IgD-negative memory B cell (primary cell): ENCODE measurements around the gene FRAS1. TPM values are rescaled to one million over a fixed set of nuclear protein-coding genes. Genes with fewer than 3 reads are reported as not detected.

Source experiments
- H3K27ac Mint-ChIP-seq, 3 donors: one replicate each; pipeline ENCODE4 v1.8.0; 2020 to 2022; ENCODE audit warnings: mild to moderate bottlenecking in 3 of 3, mixed read lengths in 3 of 3, moderate library complexity in 1 of 3
- H3K27me3 Mint-ChIP-seq: one replicate; pipeline ENCODE4 v1.8.0; 2021; ENCODE audit warnings: mixed read lengths
- H3K36me3 Mint-ChIP-seq: one replicate; pipeline ENCODE4 v1.8.0; 2020; ENCODE audit warnings: mild to moderate bottlenecking, mixed read lengths
- H3K4me1 Mint-ChIP-seq, 3 donors: one replicate each; pipeline ENCODE4 v1.8.0; 2020 to 2022; ENCODE audit warnings: mixed read lengths in 3 of 3, mild to moderate bottlenecking in 1 of 3
- H3K4me3 Mint-ChIP-seq, 4 donors: one replicate each; pipeline ENCODE4 v1.8.0; 2020 to 2022; ENCODE audit warnings: mild to moderate bottlenecking in 4 of 4, mixed read lengths in 4 of 4, moderate library complexity in 3 of 4
- H3K9me3 Mint-ChIP-seq, 3 donors: one replicate each; pipeline ENCODE4 v1.8.0; 2020 to 2021; ENCODE audit warnings: mixed read lengths in 3 of 3, mild to moderate bottlenecking in 1 of 3
- polyA plus RNA-seq: library from polyadenylated mRNA; unstranded; fragments of 300-500 nt; fragmentation: Illumina TruSeq; gene quantifications from one replicate; pipeline ENCODE4 v1.2.3, GENCODE V29; 2021

FRAS1 gene
- polyA plus RNA-seq, 1 donor from 2014 or later: not detected

DNA sequence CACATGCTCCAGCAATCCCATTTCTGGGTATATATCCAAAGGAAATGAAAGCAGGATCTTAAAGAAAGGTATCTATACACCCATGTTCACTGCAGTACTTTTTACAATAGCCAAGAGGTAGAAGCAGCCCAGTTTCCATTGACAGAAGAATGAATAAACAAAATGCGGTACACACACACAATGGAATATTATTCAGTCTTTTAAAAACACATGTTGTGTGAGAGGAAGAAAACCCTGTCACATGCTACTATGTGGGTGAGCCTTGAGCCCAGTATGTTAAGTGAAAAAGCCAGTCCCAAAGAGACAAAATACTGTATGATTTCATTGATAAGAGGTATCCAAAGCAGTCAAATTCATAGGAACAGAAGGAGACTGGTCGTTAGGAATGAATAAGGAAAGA lies 500.7 kb downstream of the FRAS1 start:
- Mint-ChIP-seq H3K4me3 (no peak overlapping the region), H3K36me3 (no peaks in the 10 kb centered on the region), H3K27ac (no peak overlapping the region), H3K9me3 (no peaks in the 10 kb centered on the region), H3K4me1 (no peaks in the 10 kb centered on the region), H3K27me3 (peaks cover 9% of the 10 kb centered on the region)

GRCh38 chr4:78558410-78558809 lies 501.3 kb downstream of the FRAS1 start:
- H3K27ac Mint-ChIP-seq: no peak overlapping the region

DNA sequence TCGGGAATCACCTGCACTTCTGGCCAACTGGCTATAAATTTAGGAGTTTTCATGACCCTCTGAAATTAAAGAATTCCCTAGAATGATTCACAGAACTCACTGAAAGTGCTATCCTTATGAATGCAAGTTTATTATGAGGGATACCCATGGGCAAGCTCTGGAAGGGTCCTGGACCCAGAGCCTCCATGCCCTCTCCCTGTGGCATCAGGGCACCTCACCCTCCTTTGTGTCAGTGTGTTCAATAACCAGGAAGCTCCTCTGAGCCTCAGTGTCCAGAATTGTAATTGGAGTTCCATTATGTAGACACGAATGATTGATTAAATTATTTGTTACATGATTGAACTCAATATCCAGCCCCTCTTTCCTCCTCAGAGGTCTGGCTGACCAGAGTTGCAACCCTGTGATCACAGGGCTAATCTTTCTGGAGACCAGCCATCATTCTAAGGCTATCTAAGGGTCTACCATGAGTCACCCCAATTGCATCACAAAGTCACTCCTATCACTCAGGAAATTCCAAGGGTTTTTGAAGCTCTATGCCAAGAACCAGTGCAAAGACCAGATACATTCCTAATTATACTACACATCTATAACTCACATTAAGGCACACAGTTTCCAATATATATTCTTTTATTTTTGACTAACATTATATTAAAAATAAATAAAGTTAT lies 503.3 kb downstream of the FRAS1 start:
- H3K27me3 Mint-ChIP-seq: peaks cover 12% of the 10 kb centered on the region
- H3K4me3 Mint-ChIP-seq: no peak overlapping the region
- H3K9me3 Mint-ChIP-seq: no peaks in the 10 kb centered on the region
- no peaks in the 10 kb centered on the region for H3K36me3 Mint-ChIP-seq
- no peaks in the 10 kb centered on the region for H3K4me1 Mint-ChIP-seq
- no peak overlapping the region for H3K27ac Mint-ChIP-seq

More at GRCh38 chr4:78558410-78558809, 501.3 kb downstream of the FRAS1 start:
- peaks cover 13% of the 10 kb centered on the region for H3K27me3 Mint-ChIP-seq
- H3K4me1 Mint-ChIP-seq: no peaks in the 10 kb centered on the region
- H3K36me3 Mint-ChIP-seq: no peaks in the 10 kb centered on the region
- no peaks in the 10 kb centered on the region for H3K9me3 Mint-ChIP-seq
- H3K4me3 Mint-ChIP-seq: no peak overlapping the region

- Mint-ChIP-seq H3K4me3 (no peak overlapping the region), H3K27me3 (peaks cover 12% of the 10 kb centered on the region), H3K9me3 (no peaks in the 10 kb centered on the region), H3K36me3 (no peaks in the 10 kb centered on the region), H3K4me1 (no peaks in the 10 kb centered on the region), H3K27ac (no peak overlapping the region)
These were observed 504.6 kb downstream of the FRAS1 start for GRCh38 chr4:78561677-78562076.

- Mint-ChIP-seq H3K4me1 (peaks cover 0 to 2% (median 0%) of the 10 kb centered on the region in 3 donors), H3K9me3 (no peaks in the 10 kb centered on the region), H3K27me3 (peaks cover 12% of the 10 kb centered on the region), H3K36me3 (no peaks in the 10 kb centered on the region), H3K27ac (no peak overlapping the region), H3K4me3 (no peak overlapping the region)
These were observed 505.6 kb downstream of the FRAS1 start for GRCh38 chr4:78562687-78563086.

DNA sequence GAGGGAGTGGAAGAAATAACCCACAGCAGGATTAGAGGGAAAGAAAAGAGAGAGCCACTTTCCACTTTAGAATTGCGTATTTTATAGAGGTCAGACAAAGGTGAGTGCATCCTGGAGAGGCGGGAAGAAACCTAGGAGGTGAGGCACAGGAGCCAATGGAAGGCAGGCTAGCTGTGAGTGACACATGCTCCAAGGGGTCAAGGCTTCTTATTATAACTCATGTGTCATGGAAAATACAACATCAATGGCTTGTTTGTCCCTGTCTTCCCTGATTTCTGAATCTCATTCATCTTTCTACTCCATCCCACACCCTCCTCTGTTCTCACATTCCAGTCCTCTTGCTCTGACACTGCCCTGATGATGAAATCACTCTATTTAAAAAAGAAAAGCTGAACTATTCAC lies 508.8 kb downstream of the FRAS1 start:
- Mint-ChIP-seq H3K27me3 (peaks cover 12% of the 10 kb centered on the region), H3K4me3 (no peak overlapping the region), H3K9me3 (no peaks in the 10 kb centered on the region), H3K27ac (no peak overlapping the region), H3K4me1 (peaks cover 0 to 2% (median 0%) of the 10 kb centered on the region in 3 donors), H3K36me3 (no peaks in the 10 kb centered on the region)

DNA sequence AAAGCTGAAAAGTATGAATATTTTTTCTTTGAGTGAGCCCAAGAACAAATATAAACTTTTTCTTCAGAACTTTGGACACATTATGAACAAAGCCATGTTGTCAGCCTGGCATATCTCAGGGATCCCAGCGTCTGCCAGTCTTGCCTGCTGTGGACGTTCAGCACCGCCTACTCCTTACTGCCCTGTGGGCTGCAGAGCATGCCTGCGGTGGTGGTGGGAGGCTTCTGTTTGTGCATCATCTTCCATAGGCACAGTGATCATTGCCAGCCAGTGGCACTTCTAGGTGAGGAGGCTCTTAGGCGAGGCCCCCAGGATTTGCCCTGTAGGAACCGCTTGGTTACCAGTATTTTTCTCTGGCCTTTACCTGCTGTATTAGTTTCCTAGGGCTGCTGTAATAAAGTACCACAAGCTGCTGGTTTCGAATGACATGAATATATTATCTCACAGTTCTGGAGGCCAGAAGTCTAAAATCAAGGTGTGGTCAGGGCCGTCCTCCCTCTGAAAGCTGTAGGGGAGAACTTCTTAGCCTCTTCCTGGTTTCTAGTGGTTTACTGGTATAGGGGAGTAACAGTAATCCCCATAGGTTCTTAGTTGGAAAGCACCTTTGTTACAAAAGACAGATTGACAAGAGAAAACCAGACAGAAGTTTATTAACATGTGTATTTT lies 509.8 kb downstream of the FRAS1 start:
- no peak overlapping the region for H3K27ac Mint-ChIP-seq
- H3K27me3 Mint-ChIP-seq: peaks cover 12% of the 10 kb centered on the region
- H3K4me1 Mint-ChIP-seq: peaks cover 0 to 2% (median 0%) of the 10 kb centered on the region in 3 donors
- H3K4me3 Mint-ChIP-seq: no peak overlapping the region
- no peaks in the 10 kb centered on the region for H3K36me3 Mint-ChIP-seq
- H3K9me3 Mint-ChIP-seq: no peaks in the 10 kb centered on the region

DNA sequence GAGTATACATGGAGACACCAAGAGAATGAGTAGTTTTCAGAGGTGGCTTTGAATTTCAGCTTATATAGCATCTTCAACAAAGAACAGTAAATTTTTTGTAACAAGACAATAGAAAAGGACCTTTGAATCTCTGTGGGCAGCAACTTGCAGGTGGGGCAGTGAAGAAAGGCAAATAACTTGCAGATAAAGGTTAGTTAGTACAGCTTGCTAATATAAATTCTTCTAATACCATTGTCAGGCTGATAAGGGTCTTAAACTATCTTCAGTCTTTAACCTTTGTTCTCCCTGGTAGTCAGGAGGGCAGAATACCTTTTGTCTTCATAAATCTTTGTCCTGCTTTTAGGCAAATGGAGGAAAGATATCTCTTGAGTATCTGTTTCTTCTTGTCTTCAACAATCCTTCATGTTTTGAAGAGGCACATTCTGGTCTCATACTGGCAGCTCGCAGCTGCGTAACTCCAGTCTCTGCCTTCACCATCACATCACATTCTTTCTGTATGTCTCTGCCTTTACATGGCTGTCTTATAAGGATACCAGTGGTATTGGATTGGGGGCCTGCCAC lies 510.5 kb downstream of the FRAS1 start:
- H3K4me1 Mint-ChIP-seq: peaks cover 0 to 2% (median 0%) of the 10 kb centered on the region in 3 donors
- no peak overlapping the region for H3K27ac Mint-ChIP-seq
- no peak overlapping the region for H3K4me3 Mint-ChIP-seq
- peaks cover 10% of the 10 kb centered on the region for H3K27me3 Mint-ChIP-seq
- H3K9me3 Mint-ChIP-seq: no peaks in the 10 kb centered on the region
- H3K36me3 Mint-ChIP-seq: no peaks in the 10 kb centered on the region

DNA sequence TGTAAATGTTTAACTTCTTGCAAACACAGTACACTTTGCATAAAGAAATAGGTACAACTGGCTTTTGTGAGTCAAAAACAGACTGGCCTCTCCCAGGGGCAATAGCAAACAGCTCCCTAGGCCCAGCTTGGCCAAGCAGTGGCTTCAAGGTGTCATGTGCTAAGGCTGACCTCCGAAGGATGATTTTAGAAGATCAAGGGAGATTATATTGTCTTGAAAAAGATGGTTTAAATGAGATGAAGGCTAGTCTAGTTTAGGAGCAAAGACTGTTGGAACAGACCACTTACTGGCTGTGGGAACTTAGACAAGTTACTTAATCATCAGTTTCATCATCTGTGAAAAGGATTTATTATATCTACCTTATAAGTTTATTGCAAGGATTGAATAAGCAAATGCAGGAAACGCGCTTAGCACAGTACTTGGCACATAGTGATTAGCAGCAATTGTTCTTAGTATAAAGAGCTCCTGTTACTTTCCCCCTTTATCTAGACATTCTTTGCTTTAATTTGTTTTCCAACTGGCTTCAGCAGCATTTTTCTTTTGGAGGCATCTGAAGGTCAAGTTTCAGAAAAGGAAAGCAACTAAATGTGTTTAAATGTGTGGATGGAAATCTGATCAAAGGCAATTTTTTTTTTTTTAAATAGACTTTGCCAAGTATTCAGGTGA lies 511.6 kb downstream of the FRAS1 start:
- H3K27ac Mint-ChIP-seq: no peak overlapping the region
- H3K4me3 Mint-ChIP-seq: no peak overlapping the region
- no peaks in the 10 kb centered on the region for H3K9me3 Mint-ChIP-seq
- peaks cover 7% of the 10 kb centered on the region for H3K27me3 Mint-ChIP-seq
- no peaks in the 10 kb centered on the region for H3K36me3 Mint-ChIP-seq
- H3K4me1 Mint-ChIP-seq: peaks cover 0 to 2% (median 0%) of the 10 kb centered on the region in 3 donors

GRCh38 chr4:78569306-78569821 lies 512.2 kb downstream of the FRAS1 start:
- peaks cover 0 to 2% (median 0%) of the 10 kb centered on the region in 3 donors for H3K4me1 Mint-ChIP-seq
- no peak overlapping the region for H3K27ac Mint-ChIP-seq
- H3K9me3 Mint-ChIP-seq: no peaks in the 10 kb centered on the region
- H3K27me3 Mint-ChIP-seq: peaks cover 6% of the 10 kb centered on the region
- no peak overlapping the region for H3K4me3 Mint-ChIP-seq
- no peaks in the 10 kb centered on the region for H3K36me3 Mint-ChIP-seq

DNA sequence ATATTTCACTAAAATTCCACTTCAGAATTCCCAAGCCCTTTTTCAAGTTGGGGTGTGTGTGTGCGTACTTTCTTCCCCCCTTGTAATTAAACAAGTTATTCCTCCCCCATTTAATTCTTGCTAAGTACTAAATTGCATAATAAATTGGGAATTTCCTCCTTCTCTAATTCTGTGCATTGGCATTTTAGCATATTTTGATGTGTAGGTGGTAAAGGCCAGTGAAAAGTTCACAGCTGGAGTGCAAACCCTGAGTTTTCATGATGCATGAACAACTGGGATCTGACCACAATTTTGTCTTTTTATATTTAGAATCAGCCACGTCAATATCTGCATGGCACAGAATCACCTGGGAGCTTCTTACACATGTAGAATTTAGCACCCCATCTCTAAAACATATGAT lies 513.0 kb downstream of the FRAS1 start:
- Mint-ChIP-seq H3K27me3 (peaks cover 4% of the 10 kb centered on the region), H3K4me3 (no peak overlapping the region), H3K4me1 (peaks cover 0 to 2% (median 0%) of the 10 kb centered on the region in 3 donors), H3K27ac (no peak overlapping the region), H3K9me3 (peaks cover 0 to 3% (median 0%) of the 10 kb centered on the region in 3 donors), H3K36me3 (no peaks in the 10 kb centered on the region)

DNA sequence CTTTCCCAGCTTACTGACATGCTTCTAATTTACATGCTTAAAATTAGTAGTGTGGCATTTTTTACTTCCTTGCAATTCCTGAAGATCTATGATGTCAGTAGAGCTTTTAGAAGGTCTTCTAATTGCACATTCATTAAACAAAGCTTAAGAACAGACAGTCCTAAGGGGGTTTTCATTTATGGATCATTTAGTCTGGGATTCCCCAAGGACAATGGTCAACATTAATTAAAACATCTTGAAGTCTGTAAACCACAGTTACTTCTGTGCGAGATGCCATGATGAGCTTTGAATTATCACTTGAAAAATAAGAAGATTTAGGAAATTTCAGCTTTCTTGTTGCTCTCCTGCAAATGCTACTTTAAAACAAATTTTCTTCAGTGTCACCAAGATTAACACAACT lies 514.7 kb downstream of the FRAS1 start:
- peaks cover 0 to 3% (median 1%) of the 10 kb centered on the region in 3 donors for H3K9me3 Mint-ChIP-seq
- H3K4me3 Mint-ChIP-seq: no peak overlapping the region
- H3K27me3 Mint-ChIP-seq: peaks cover 3% of the 10 kb centered on the region
- H3K36me3 Mint-ChIP-seq: no peaks in the 10 kb centered on the region
- H3K4me1 Mint-ChIP-seq: peaks cover 0 to 2% (median 0%) of the 10 kb centered on the region in 3 donors
- H3K27ac Mint-ChIP-seq: no peak overlapping the region

GRCh38 chr4:78578674-78579425 lies 521.7 kb downstream of the FRAS1 start:
- no peak overlapping the region for H3K27ac Mint-ChIP-seq
- H3K4me3 Mint-ChIP-seq: no peak overlapping the region
- H3K4me1 Mint-ChIP-seq: peaks cover 0 to 1% (median 0%) of the 10 kb centered on the region in 3 donors
- H3K9me3 Mint-ChIP-seq: peaks cover 0 to 3% (median 1%) of the 10 kb centered on the region in 3 donors
- H3K27me3 Mint-ChIP-seq: no peaks in the 10 kb centered on the region
- H3K36me3 Mint-ChIP-seq: no peaks in the 10 kb centered on the region

- peaks cover 0 to 1% (median 0%) of the 10 kb centered on the region in 3 donors for H3K4me1 Mint-ChIP-seq
- H3K4me3 Mint-ChIP-seq: no peak overlapping the region
- H3K9me3 Mint-ChIP-seq: peaks cover 0 to 4% (median 0%) of the 10 kb centered on the region in 3 donors
- H3K27ac Mint-ChIP-seq: no peak overlapping the region
- H3K36me3 Mint-ChIP-seq: no peaks in the 10 kb centered on the region
- H3K27me3 Mint-ChIP-seq: no peaks in the 10 kb centered on the region
These were observed 524.5 kb downstream of the FRAS1 start for GRCh38 chr4:78581618-78582017.
